ENCODE results near the gene SHB. TPM values are rescaled to one million over a fixed set of nuclear protein-coding genes. Genes with fewer than 3 reads are reported as not detected.

SHB gene
- total RNA-seq, 2 experiments from 2014 or later = 1.2 TPM

GRCh38 chr9:37976714-37977477 lies 92.1 kb downstream of the SHB start:
- DNase-seq = no peak
- Mint-ChIP-seq H3K9me3 (no peaks in the 10 kb centered on the region), H3K4me3 (no peak overlapping the region), H3K27me3 (ENCODE audit: low read depth) (no peaks in the 10 kb centered on the region), H3K4me1 (ENCODE audit: low read depth) (no peaks in the 10 kb centered on the region), H3K36me3 (ENCODE audit: low read depth) (no peaks in the 10 kb centered on the region), H3K27ac (no peak overlapping the region)
- CTCF ChIA-PET = no interaction called here
- intact Hi-C loops (cut with micrococcal nuclease) = no loop called here

DNA sequence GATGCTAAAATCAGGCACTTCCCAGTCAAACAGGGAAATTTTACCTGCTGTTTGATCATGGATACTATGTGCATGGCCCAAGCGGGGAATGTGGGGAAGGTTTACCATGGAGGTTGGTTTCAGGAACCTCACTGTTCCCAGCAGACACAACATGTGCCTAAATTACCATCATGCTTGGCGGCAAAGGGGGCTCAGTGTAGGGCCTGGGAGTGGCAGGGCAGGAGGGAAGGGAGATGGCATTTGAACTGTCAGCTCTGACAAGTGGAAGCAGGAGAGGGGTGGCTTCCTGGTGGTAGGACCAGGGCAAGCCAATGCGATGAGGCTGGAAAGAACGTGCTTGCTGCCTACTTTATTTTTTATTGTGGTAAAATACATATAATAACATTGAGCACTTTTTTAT lies 93.4 kb downstream of the SHB start:
- Mint-ChIP-seq H3K4me1 (ENCODE audit: low read depth) (no peaks in the 10 kb centered on the region), H3K4me3 (no peak overlapping the region), H3K27ac (no peak overlapping the region), H3K9me3 (no peaks in the 10 kb centered on the region), H3K36me3 (ENCODE audit: low read depth) (no peaks in the 10 kb centered on the region), H3K27me3 (ENCODE audit: low read depth) (no peaks in the 10 kb centered on the region)
- no peak for DNase-seq
- CTCF ChIA-PET = no interaction called here
- intact Hi-C loops (cut with micrococcal nuclease) = no loop called here

- DNase-seq = no peak
- CTCF ChIA-PET = no interaction called here
- Mint-ChIP-seq H3K36me3 (ENCODE audit: low read depth) (no peaks in the 10 kb centered on the region), H3K27me3 (ENCODE audit: low read depth) (no peaks in the 10 kb centered on the region), H3K27ac (no peak overlapping the region), H3K4me1 (ENCODE audit: low read depth) (no peaks in the 10 kb centered on the region), H3K4me3 (no peak overlapping the region), H3K9me3 (no peaks in the 10 kb centered on the region)
- intact Hi-C loops (cut with micrococcal nuclease) = no loop called here
Observed at GRCh38 chr9:37974506-37975173, 94.4 kb downstream of the SHB start.

GRCh38 chr9:37972351-37972848 lies 96.6 kb downstream of the SHB start:
- H3K27ac Mint-ChIP-seq = no peak overlapping the region
- H3K4me1 Mint-ChIP-seq (ENCODE audit: low read depth) = no peaks in the 10 kb centered on the region
- no peaks in the 10 kb centered on the region for H3K9me3 Mint-ChIP-seq
- DNase-seq = no peak
- H3K27me3 Mint-ChIP-seq (ENCODE audit: low read depth) = no peaks in the 10 kb centered on the region
- CTCF ChIA-PET = no interaction called here
- no peaks in the 10 kb centered on the region for H3K36me3 Mint-ChIP-seq (ENCODE audit: low read depth)
- intact Hi-C loops (cut with micrococcal nuclease) = no loop called here
- H3K4me3 Mint-ChIP-seq = no peak overlapping the region

- intact Hi-C loops (cut with micrococcal nuclease) = no loop called here
- DNase-seq = no peak
- Mint-ChIP-seq H3K27ac (no peak overlapping the region), H3K4me3 (no peak overlapping the region), H3K4me1 (ENCODE audit: low read depth) (no peaks in the 10 kb centered on the region), H3K36me3 (ENCODE audit: low read depth) (no peaks in the 10 kb centered on the region), H3K27me3 (ENCODE audit: low read depth) (no peaks in the 10 kb centered on the region), H3K9me3 (no peaks in the 10 kb centered on the region)
- CTCF ChIA-PET = no interaction called here
Observed at GRCh38 chr9:37971691-37972090, 97.3 kb downstream of the SHB start.

GRCh38 chr9:37971108-37971459 lies 97.9 kb downstream of the SHB start:
- Mint-ChIP-seq H3K4me1 (ENCODE audit: low read depth) (no peaks in the 10 kb centered on the region), H3K4me3 (no peak overlapping the region), H3K27me3 (ENCODE audit: low read depth) (no peaks in the 10 kb centered on the region), H3K36me3 (ENCODE audit: low read depth) (no peaks in the 10 kb centered on the region), H3K27ac (no peak overlapping the region), H3K9me3 (no peaks in the 10 kb centered on the region)
- intact Hi-C loops (cut with micrococcal nuclease) = no loop called here
- CTCF ChIA-PET = no interaction called here
- no peak for DNase-seq

GRCh38 chr9:37970301-37971107 lies 98.5 kb downstream of the SHB start:
- no peaks in the 10 kb centered on the region for H3K4me1 Mint-ChIP-seq (ENCODE audit: low read depth)
- no peak for DNase-seq
- no peaks in the 10 kb centered on the region for H3K9me3 Mint-ChIP-seq
- H3K4me3 Mint-ChIP-seq = no peak overlapping the region
- H3K36me3 Mint-ChIP-seq (ENCODE audit: low read depth) = no peaks in the 10 kb centered on the region
- no peaks in the 10 kb centered on the region for H3K27me3 Mint-ChIP-seq (ENCODE audit: low read depth)
- CTCF ChIA-PET = no interaction called here
- intact Hi-C loops (cut with micrococcal nuclease) = no loop called here
- no peak overlapping the region for H3K27ac Mint-ChIP-seq

- DNase-seq = no peak
- CTCF ChIA-PET = no interaction called here
- Mint-ChIP-seq H3K4me1 (ENCODE audit: low read depth) (no peaks in the 10 kb centered on the region), H3K4me3 (no peak overlapping the region), H3K36me3 (ENCODE audit: low read depth) (no peaks in the 10 kb centered on the region), H3K9me3 (no peaks in the 10 kb centered on the region), H3K27me3 (ENCODE audit: low read depth) (no peaks in the 10 kb centered on the region), H3K27ac (no peak overlapping the region)
- intact Hi-C loops (cut with micrococcal nuclease) = no loop called here
Observed at GRCh38 chr9:37969558-37970300, 99.3 kb downstream of the SHB start.

- no peak overlapping the region for H3K27ac Mint-ChIP-seq
- no peak overlapping the region for H3K4me3 Mint-ChIP-seq
- intact Hi-C loops (cut with micrococcal nuclease) = no loop called here
- H3K36me3 Mint-ChIP-seq (ENCODE audit: low read depth) = no peaks in the 10 kb centered on the region
- no peak for DNase-seq
- H3K27me3 Mint-ChIP-seq (ENCODE audit: low read depth) = no peaks in the 10 kb centered on the region
- CTCF ChIA-PET = no interaction called here
- no peaks in the 10 kb centered on the region for H3K9me3 Mint-ChIP-seq
- H3K4me1 Mint-ChIP-seq (ENCODE audit: low read depth) = no peaks in the 10 kb centered on the region
Observed at GRCh38 chr9:37969130-37969529, 99.9 kb downstream of the SHB start.

DNA sequence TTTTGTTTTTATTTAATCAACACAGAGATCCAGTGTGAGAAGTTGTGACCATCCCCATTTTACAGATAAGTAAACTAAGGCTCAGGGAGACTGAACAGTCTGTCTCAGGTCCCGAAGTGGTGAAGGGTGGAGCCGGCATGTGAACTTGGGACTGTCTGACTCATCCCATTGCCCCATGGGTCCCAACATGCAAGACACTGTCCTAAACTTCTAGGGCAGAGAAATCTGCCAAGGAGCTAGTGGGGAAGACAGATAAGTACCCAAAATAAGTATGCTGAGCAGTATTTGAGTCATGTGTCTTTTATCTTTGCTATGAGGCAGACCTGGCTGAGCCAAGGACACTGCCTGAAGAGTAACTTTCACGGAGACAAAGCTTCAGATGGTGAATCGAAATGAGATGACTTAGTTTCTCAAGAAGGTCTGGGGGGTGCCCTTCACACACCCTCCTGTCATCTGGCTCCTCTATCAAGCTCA lies 100.8 kb downstream of the SHB start:
- CTCF ChIA-PET = no interaction called here
- no peak overlapping the region for H3K27ac Mint-ChIP-seq
- no peak overlapping the region for H3K4me3 Mint-ChIP-seq
- no peaks in the 10 kb centered on the region for H3K4me1 Mint-ChIP-seq (ENCODE audit: low read depth)
- DNase-seq = no peak
- no peaks in the 10 kb centered on the region for H3K27me3 Mint-ChIP-seq (ENCODE audit: low read depth)
- H3K36me3 Mint-ChIP-seq (ENCODE audit: low read depth) = no peaks in the 10 kb centered on the region
- no peaks in the 10 kb centered on the region for H3K9me3 Mint-ChIP-seq
- intact Hi-C loops (cut with micrococcal nuclease) = no loop called here

GRCh38 chr9:37967761-37968080 lies 101.3 kb downstream of the SHB start:
- DNase-seq = no peak
- H3K4me3 Mint-ChIP-seq = no peak overlapping the region
- H3K36me3 Mint-ChIP-seq (ENCODE audit: low read depth) = no peaks in the 10 kb centered on the region
- no peaks in the 10 kb centered on the region for H3K9me3 Mint-ChIP-seq
- CTCF ChIA-PET = no interaction called here
- no peaks in the 10 kb centered on the region for H3K27me3 Mint-ChIP-seq (ENCODE audit: low read depth)
- no peak overlapping the region for H3K27ac Mint-ChIP-seq
- H3K4me1 Mint-ChIP-seq (ENCODE audit: low read depth) = no peaks in the 10 kb centered on the region
- intact Hi-C loops (cut with micrococcal nuclease) = no loop called here

DNA sequence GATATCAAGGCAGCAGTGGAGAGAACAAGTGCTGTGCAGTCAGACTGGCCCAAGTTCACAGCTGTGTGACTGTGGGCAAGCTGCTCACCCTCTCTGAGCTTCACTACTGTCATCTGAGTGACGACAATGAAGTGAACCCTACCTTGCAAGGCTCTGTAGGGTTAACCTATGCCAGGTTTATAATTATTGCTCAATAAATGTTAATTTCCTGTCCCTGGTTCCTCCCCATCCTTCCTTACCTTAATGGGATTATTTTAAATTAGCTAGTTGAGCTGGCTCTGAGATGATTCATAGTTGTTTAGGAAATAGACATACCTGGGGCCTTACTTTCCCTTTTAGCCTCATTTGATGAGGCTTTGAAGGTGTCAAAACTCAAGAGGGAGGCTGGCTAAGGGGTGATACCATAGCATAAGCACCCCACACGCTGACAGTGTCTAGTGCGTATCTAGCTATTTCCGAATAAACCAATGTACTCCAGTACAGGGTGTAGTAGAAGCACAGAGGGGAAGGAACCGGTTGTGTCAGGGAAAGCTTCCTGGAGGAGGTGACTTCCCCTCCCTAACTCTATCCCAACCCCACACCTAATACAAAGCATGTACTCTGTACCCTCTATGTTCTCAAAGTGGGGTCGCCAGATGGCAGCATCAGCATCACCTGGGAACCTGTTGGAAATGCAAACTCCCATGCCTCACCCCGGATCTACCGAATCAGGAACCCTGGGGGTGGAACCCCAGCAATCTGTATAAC lies 101.8 kb downstream of the SHB start:
- Mint-ChIP-seq H3K9me3 (no peaks in the 10 kb centered on the region), H3K36me3 (ENCODE audit: low read depth) (no peaks in the 10 kb centered on the region), H3K4me1 (ENCODE audit: low read depth) (no peaks in the 10 kb centered on the region), H3K27me3 (ENCODE audit: low read depth) (no peaks in the 10 kb centered on the region), H3K27ac (no peak overlapping the region), H3K4me3 (no peak overlapping the region)
- intact Hi-C loops (cut with micrococcal nuclease) = no loop called here
- CTCF ChIA-PET = no interaction called here
- no peak for DNase-seq
